ENCODE measurements around the gene PAM16. TPM values are rescaled to one million over a fixed set of nuclear protein-coding genes. Genes with fewer than 3 reads are reported as not detected.

Gene PAM16
- total and polyA plus RNA-seq, 2 of the 8 experiments (the other 6 are each of a cell fraction or from before 2014, with no cell fraction given): 78.3 to 198 TPM

- TF ChIP-seq CHD1 (IDR thresholded peaks at IDR 0.05; ENCODE audit: low read depth, low read length): no peak
- no peak for TF ChIP-seq GABPA (IDR thresholded peaks at IDR 0.05; ENCODE audit: borderline replicate concordance, insufficient read depth, low read length)
- TF ChIP-seq KDM1A (IDR thresholded peaks at IDR 0.05; ENCODE audit: borderline replicate concordance, low read length): peak; percentile 83
- no peak for TF ChIP-seq POLR2A (IDR thresholded peaks at IDR 0.05; ENCODE audit: control extremely low read depth in 1 of 2, low read depth in 2 of 2, low read length in 2 of 2)
- TF ChIP-seq, protein P1, sequence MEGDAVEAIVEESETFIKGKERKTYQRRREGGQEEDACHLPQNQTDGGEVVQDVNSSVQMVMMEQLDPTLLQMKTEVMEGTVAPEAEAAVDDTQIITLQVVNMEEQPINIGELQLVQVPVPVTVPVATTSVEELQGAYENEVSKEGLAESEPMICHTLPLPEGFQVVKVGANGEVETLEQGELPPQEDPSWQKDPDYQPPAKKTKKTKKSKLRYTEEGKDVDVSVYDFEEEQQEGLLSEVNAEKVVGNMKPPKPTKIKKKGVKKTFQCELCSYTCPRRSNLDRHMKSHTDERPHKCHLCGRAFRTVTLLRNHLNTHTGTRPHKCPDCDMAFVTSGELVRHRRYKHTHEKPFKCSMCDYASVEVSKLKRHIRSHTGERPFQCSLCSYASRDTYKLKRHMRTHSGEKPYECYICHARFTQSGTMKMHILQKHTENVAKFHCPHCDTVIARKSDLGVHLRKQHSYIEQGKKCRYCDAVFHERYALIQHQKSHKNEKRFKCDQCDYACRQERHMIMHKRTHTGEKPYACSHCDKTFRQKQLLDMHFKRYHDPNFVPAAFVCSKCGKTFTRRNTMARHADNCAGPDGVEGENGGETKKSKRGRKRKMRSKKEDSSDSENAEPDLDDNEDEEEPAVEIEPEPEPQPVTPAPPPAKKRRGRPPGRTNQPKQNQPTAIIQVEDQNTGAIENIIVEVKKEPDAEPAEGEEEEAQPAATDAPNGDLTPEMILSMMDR (IDR thresholded peaks at IDR 0.05; ENCODE audit: control extremely low read depth in 1 of 3, insufficient read depth in 1 of 3, low read depth in 1 of 3, low read length in 3 of 3): peak in 1 of 3 experiments; percentile 2; a peak in 1 of 4 replicates
- no peak for TF ChIP-seq TEAD4 (IDR thresholded peaks at IDR 0.05; ENCODE audit: low read depth, low read length)
- no peak for TF ChIP-seq HDAC2 (IDR thresholded peaks at IDR 0.05; ENCODE audit: borderline replicate concordance in 1 of 2, low read depth in 2 of 2, low read length in 2 of 2)
- no peak overlapping the region for H3K18ac ChIP-seq (ENCODE audit: extremely low read depth, low read length)
- H2AFZ ChIP-seq (ENCODE audit: low read length): no peak overlapping the region
- no peak overlapping the region for H2BK120ac ChIP-seq (replicated peaks; ENCODE audit: low read depth, low read length)
- H3K9ac ChIP-seq (replicated peaks in 1 of 4; ENCODE audit: extremely low read depth in 1 of 4, low read depth in 3 of 4, low read length in 3 of 4): no peak overlapping the region
- no peak overlapping the region for H3K4me3 ChIP-seq (ENCODE audit: extremely low read depth in 1 of 4, insufficient read depth in 2 of 4, low read depth in 3 of 4, low read length in 4 of 4)
- H2BK20ac ChIP-seq (ENCODE audit: low read length): no peak overlapping the region
- no peak overlapping the region for H3K27ac ChIP-seq (ENCODE audit: low read depth, low read length)
- H4K8ac ChIP-seq (ENCODE audit: extremely low read depth, insufficient read depth, low read length): no peak overlapping the region; the same call in 1 of the 2 replicates
- H4K91ac ChIP-seq (replicated peaks; ENCODE audit: insufficient read length, low read length): no peak overlapping the region
- peaks cover 5% of the 10 kb centered on the region; the same call in 1 of the 2 replicates for H3K23me2 ChIP-seq (ENCODE audit: low read depth, low read length)
- H3K4ac ChIP-seq (replicated peaks; ENCODE audit: insufficient read length, low read depth, low read length): no peak overlapping the region
- H3K4me2 ChIP-seq (ENCODE audit: insufficient read depth in 1 of 2, low read depth in 2 of 2, low read length in 2 of 2): no peak overlapping the region
- peaks cover 0 to 3% (median under 1%) of the 10 kb centered on the region in 4 experiments; a peak in 2 of 7 replicates for H3K27me3 ChIP-seq (replicated peaks in 1 of 4; ENCODE audit: control insufficient read depth in 3 of 4, extremely low read depth in 1 of 4, insufficient read depth in 3 of 4, low read length in 3 of 4)
- FAIRE-seq (no peak), DNase-seq (ENCODE audit: low read depth in 1 of 2, low spot score in 2 of 2) (no peak)
- peaks cover 0 to 7% of the 10 kb centered on the region in 2 experiments for H4K20me1 ChIP-seq (replicated peaks in 1 of 2; ENCODE audit: control insufficient read depth in 1 of 2, insufficient read depth in 2 of 2, low read length in 2 of 2)
- H3K4me1 ChIP-seq (replicated peaks in 1 of 4; ENCODE audit: control insufficient read depth in 3 of 4, insufficient read depth in 4 of 4, low read length in 3 of 4): peaks cover 0 to 8% (median 5%) of the 10 kb centered on the region in 4 experiments; a peak in 6 of 7 replicates
- POLR2A ChIA-PET (ENCODE audit: partially characterized antibody): interaction anchor here (2.9 kb wide), 1 partner anchor 25 kb away, joined by 14 read pairs; no protein-coding TSS in a partner anchor
- no peak overlapping the region for H4K5ac ChIP-seq (ENCODE audit: insufficient read length, low read depth, low read length)
- no peak overlapping the region for H3K14ac ChIP-seq (ENCODE audit: insufficient read length)
- peak overlapping the region; percentile 87; the same call in 1 of the 2 replicates for H2BK12ac ChIP-seq (ENCODE audit: low read depth, low read length)
- no peaks in the 10 kb centered on the region for H3K36me3 ChIP-seq (ENCODE audit: control insufficient read depth in 2 of 4, insufficient read depth in 4 of 4, low read length in 3 of 4)
- H3K9me3 ChIP-seq (ENCODE audit: insufficient read depth in 2 of 2, low read depth in 1 of 2, low read length in 1 of 2): no peaks in the 10 kb centered on the region
- peak overlapping the region; percentile 18; the same call in 1 of the 2 replicates for H2BK15ac ChIP-seq (ENCODE audit: low read length)
- no peaks in the 10 kb centered on the region for H3K79me2 ChIP-seq (ENCODE audit: control insufficient read depth in 1 of 2, insufficient read depth in 2 of 2, low read length in 2 of 2)
- peak overlapping the region; percentile 60 for H2AK5ac ChIP-seq (ENCODE audit: low read depth, low read length)
- H3K23ac ChIP-seq (ENCODE audit: insufficient read length): no peak overlapping the region
- H3K56ac ChIP-seq (replicated peaks; ENCODE audit: insufficient read length, low read depth, low read length): no peak overlapping the region
- H3K79me1 ChIP-seq (ENCODE audit: low read depth, low read length): peaks cover 3% of the 10 kb centered on the region
- 85% methylated on average over 5 of the region's 5 CpGs; no CpG with 5 or more reads in 1 of the 2 experiments for WGBS, 2 experiments (ENCODE audit: extremely low coverage in 1 of 2, insufficient coverage in 1 of 2, insufficient read length in 1 of 2, insufficient replicate concordance in 2 of 2, low coverage in 1 of 2, low lambda C conversion rate in 2 of 2, missing lambda C conversion rate in 1 of 2)
- CTCF ChIA-PET (ENCODE audit: partially characterized antibody): interaction anchor here (10.0 to 14.0 kb wide), 2 partner anchors 12 to 34 kb away, joined by 112 to 425 read pairs; no protein-coding TSS in a partner anchor
- H2BK5ac ChIP-seq (ENCODE audit: low read depth, low read length): peak overlapping the region; percentile 66; the same call in 1 of the 2 replicates
Measured at GRCh38 chr16:4367393-4367856, 16.3 kb upstream of the PAM16 start.
